Stimulated activated naive CD8-positive, alpha-beta T cell treated with anti-CD3 and anti-CD28 coated beads, Interleukin-15, Interleukin-2, amounts not matched to agents 100 ng/mL and 50 ng/mL, for 24 hours (primary cell): ENCODE results near the gene SPSB1.

Experiments used
- H3K27ac Mint-ChIP-seq: one replicate; pipeline ENCODE4 v1.8.0; 2021; ENCODE audit warnings: mild to moderate bottlenecking, mixed read lengths
- H3K27me3 Mint-ChIP-seq: one replicate; pipeline ENCODE4 v1.8.0; 2021; ENCODE audit warnings: mixed read lengths
- H3K36me3 Mint-ChIP-seq: one replicate; pipeline ENCODE4 v1.8.0; 2021; ENCODE audit warnings: low read depth, mixed read lengths
- H3K4me1 Mint-ChIP-seq: one replicate; pipeline ENCODE4 v1.8.0; 2021; ENCODE audit warnings: low read depth, mixed read lengths
- H3K4me3 Mint-ChIP-seq: one replicate; pipeline ENCODE4 v1.8.0; 2021; ENCODE audit warnings: mild to moderate bottlenecking, mixed read lengths
- H3K9me3 Mint-ChIP-seq: one replicate; pipeline ENCODE4 v1.8.0; 2021; ENCODE audit warnings: mixed read lengths

The SPSB1 gene

DNA sequence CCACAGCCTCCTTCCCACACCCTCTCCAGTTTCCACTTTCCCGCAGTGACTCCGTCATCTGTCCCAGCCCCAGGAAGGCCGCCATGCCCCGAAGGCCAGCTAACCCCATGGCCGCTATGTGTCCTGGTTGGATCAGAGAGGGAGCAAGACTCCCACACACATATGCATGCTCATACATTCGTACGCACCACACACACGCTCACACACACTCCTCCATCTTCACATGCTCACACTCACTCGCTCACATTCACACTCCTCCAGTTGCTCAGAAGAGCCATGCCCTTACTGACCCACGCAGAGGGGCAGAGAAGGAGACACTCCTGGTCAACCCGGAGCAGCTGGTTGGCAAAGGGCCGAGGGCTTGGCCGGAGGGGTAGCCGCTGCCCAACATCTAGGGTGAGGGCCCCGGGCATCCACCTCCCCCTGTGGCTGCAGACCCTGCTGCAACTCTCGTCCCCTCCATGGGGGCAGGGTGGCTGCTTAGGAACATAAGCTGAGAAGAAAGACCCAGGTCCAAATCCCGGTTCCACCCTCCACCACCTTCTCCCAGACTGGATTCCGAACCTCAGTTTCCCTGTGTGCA lies 124.3 kb downstream of the SPSB1 start:
- H3K27ac Mint-ChIP-seq = no peak overlapping the region
- no peak overlapping the region for H3K4me3 Mint-ChIP-seq
- no peaks in the 10 kb centered on the region for H3K36me3 Mint-ChIP-seq
- peaks cover 61% of the 10 kb centered on the region for H3K4me1 Mint-ChIP-seq
- H3K27me3 Mint-ChIP-seq = peaks cover 18% of the 10 kb centered on the region
- no peaks in the 10 kb centered on the region for H3K9me3 Mint-ChIP-seq

DNA sequence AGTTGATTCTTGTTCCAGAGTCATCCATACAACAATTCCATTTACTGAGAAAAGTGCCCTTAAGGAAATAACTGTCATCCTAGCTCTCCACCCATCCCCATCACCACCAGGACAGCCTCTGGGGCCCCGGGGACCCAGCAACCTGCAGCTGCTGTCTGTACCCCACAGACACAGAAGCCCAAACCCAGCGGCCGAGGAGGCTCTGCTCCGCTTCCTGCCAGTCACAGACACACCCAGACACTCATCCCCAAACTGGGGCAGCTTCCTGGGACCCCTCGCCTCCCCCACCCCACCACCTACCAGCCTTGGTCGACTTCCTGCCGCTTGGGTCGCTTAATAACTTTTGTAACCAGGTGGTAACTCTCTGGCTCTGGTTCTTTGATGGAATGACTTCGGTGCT lies 125.0 kb downstream of the SPSB1 start:
- Mint-ChIP-seq H3K4me1 (peaks cover 55% of the 10 kb centered on the region), H3K4me3 (no peak overlapping the region), H3K9me3 (no peaks in the 10 kb centered on the region), H3K36me3 (no peaks in the 10 kb centered on the region), H3K27ac (no peak overlapping the region), H3K27me3 (peaks cover 24% of the 10 kb centered on the region)

DNA sequence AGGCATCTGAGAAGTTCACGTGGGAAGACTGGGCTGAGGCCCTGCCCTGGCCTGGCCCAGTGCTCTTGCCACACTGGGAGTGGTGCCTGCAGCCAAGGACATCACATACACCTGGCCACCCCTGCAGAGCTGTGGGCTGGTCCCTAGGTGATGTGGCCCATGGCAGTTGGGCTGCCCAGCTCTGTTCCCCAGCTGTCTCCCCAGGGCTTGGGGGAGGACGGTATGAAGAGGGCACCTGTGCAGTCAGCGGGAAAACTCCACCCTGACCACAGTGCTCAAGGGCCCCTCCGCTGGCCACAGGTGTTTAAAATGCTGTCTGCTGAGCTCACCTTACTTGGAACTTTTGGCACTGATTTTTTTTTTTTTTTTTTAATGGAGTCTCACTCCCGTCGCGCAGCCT lies 126.2 kb downstream of the SPSB1 start:
- Mint-ChIP-seq H3K4me3 (no peak overlapping the region), H3K4me1 (peaks cover 53% of the 10 kb centered on the region), H3K36me3 (no peaks in the 10 kb centered on the region), H3K27me3 (peaks cover 35% of the 10 kb centered on the region), H3K9me3 (no peaks in the 10 kb centered on the region), H3K27ac (no peak overlapping the region)
